ENCODE measurements around the gene LRRC3. TPM values are rescaled to one million over a fixed set of nuclear protein-coding genes. Genes with fewer than 3 reads are reported as not detected.

Gene LRRC3
- total RNA-seq, 4 donors from 2014 or later, result 1.4 to 4.4 (median 3.6) TPM

DNA sequence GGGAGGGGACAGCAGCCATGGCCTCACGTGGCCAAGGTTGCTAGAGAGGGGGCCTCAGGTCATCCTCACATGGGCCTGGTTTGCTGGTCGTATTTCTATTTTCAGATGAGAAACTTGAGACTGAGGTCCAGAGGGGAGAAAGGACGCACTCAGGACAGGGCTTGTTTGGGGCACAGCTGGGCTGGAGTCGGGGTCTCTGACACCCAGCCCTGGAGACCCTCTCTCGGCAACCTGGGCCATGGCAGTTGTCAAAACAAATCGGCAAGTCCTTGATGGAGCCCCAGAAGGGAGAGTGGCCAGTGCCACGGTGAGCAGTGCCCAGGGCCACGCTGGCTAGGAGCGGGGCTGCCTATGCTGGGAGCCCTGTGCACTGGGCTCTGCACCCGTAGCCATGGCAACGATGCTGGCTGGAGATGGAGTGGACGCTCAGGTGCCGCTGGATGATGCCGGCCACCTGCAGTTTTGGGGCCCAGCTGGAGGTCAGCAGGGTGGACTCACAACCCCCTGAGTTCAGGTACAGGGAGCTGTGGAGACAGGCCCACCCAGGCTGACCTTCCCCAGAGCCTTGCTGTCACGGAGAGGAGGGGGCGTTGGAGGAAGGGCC, 11.1 kb downstream of the LRRC3 start:
- DNase-seq (ENCODE audit: low spot score) (no peak), ATAC-seq (ENCODE audit: low FRiP score) (no peak)
- TF ChIP-seq, protein P1, sequence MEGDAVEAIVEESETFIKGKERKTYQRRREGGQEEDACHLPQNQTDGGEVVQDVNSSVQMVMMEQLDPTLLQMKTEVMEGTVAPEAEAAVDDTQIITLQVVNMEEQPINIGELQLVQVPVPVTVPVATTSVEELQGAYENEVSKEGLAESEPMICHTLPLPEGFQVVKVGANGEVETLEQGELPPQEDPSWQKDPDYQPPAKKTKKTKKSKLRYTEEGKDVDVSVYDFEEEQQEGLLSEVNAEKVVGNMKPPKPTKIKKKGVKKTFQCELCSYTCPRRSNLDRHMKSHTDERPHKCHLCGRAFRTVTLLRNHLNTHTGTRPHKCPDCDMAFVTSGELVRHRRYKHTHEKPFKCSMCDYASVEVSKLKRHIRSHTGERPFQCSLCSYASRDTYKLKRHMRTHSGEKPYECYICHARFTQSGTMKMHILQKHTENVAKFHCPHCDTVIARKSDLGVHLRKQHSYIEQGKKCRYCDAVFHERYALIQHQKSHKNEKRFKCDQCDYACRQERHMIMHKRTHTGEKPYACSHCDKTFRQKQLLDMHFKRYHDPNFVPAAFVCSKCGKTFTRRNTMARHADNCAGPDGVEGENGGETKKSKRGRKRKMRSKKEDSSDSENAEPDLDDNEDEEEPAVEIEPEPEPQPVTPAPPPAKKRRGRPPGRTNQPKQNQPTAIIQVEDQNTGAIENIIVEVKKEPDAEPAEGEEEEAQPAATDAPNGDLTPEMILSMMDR (IDR thresholded peaks at IDR 0.05), result no peak

DNA sequence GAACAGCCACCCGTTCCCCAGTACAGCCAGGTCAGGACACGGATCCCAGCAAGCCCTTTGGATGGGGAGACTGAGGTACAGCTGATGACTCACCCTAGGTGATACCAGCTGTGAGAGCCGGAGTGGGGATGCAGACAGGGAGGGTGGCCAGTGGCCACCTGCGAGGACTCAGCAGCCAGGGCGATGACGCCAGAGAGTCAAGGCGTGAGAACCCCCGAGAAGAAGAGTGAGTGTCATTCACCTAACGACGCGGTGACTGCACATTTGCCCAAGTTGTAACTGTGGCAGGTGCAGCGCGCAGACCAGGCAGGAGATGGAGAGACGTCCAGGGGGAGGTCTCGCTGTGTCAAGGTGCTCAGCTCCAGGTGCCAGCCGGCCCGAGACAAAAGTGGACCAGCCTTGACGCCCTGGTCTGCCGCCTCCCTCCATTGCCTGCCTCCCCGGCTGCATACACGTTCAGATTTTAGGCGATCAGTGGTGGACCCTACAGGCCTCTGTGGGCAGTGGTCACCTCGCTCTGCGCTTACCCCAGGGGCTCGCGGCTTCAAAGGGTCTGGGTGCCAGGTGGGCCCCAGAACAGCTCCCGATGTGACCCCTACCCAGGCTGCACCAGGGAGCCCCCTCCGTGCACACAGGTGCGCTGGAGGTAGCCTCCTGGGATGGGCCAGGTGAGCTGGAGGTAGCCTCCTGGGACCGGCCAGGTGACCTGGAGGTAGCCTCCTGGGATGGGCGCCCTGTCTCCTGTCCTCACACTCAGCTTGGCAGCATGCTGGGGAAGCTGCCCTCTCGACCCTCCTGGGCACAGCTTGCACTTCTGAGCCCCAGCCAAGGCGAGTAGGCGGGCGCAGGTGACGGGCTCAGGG, 11.9 kb downstream of the LRRC3 start:
- DNase-seq (ENCODE audit: low spot score) (no peak), ATAC-seq (ENCODE audit: low FRiP score) (no peak)
- TF ChIP-seq, protein P1 (IDR thresholded peaks at IDR 0.05), result no peak

DNA sequence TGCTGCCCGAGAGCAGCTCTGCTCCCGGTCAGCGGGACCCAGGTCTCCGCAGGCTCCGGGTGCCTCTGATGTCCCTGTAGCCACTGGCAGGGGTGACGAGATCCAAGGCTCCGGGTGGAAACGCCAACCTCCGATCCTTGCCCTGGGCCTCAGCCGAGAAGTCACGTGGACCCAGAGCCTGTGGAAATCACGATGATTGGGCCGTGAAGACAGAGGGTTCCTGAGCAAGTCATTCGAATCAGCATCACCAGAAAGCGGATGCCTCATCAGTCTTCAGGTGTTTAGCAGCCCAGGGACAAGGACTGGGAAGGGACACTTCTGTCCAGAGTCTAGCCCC, 12.5 kb downstream of the LRRC3 start:
- TF ChIP-seq, protein P1 (IDR thresholded peaks at IDR 0.05), result no peak
- no peak for ATAC-seq (ENCODE audit: low FRiP score)
- no peak for DNase-seq (ENCODE audit: low spot score)

DNA sequence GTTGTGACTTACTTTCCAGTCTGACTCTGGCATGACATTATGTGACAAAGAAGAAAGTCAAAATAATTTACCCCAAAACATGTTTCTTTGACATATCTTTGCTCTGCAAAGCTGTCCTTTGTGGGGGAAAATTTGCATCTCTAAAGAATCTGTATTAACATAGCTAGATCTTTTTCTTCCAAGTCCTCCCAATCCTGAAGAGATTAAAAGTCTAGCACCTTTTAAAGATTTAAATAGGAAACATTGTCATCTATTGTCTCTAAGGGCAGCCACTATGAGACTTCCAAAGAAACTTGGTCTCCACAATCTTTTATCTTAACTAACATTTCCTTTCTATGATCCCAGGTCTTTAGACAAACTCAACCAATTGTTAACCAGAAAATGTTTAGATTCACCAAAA, 16.0 kb downstream of the LRRC3 start:
- TF ChIP-seq, protein P1 (IDR thresholded peaks at IDR 0.05), result no peak
- no peak for DNase-seq (ENCODE audit: low spot score)
- no peak for ATAC-seq (ENCODE audit: low FRiP score)

DNA sequence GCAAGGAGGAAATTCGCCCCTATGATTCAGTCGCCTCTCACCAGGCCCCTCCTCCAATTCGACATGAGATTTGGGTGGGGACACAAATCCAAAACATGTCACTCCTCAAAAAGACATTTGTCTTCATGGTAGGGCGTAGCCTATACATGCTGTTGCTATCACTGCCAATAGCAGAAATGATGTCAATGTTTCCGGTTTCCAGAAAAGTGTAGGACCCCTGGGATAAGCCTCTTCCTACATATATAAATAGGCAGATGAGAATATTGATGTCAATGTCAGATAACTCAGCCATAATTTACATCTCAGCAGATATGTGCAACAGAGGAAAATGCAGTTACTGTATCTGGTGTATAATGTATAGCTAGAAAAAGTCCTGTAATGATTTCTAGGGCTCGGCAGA, 16.7 kb downstream of the LRRC3 start:
- TF ChIP-seq, protein P1 (IDR thresholded peaks at IDR 0.05), result no peak
- DNase-seq (ENCODE audit: low spot score), result no peak
- ATAC-seq (ENCODE audit: low FRiP score), result no peak

DNA sequence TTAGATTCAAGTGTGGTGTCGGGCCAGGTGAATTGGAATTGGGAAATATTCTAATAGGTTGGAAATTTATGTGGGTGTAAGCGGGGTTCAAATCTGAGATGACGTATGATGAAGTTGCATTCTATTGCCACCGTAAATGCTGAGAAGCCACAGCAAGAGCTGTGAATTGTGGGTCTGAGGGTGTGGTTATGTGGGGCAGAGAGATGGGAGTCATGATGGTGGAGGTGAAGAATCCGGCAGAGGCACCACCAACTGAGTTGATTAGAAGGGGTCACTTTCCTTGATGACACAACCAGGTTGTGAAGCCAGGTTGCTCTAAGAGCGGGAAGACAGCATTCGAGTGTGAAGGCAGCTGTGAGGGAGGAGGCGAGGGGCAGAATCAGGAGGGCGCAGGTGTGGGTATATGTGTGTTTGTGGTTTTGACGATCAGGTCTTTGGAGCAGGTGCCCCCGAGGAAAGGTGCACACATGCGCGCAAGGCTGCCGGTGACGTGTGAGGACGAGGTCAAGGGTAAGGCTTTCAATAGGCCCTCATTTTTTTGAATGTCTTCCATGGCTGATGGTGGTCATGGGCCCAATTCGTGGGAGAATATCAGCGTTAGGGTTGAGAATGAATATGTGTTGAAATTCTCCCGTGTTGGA, 18.7 kb downstream of the LRRC3 start:
- DNase-seq (ENCODE audit: low spot score), result no peak
- TF ChIP-seq, protein P1 (IDR thresholded peaks at IDR 0.05), result no peak
- ATAC-seq (ENCODE audit: low FRiP score), result no peak

All from omental fat pad (tissue), 4 donors.